Stimulated activated CD8-positive, alpha-beta memory T cell treated with anti-CD3 and anti-CD28 coated beads, Interleukin-7, amount 100 ng/mL, for 48 hours (primary cell): ENCODE data around the gene SH3GL1.

Experiments
- DNase-seq, 2 donors: peaks; one replicate each; pipeline ENCODE4 v3.0.0-alpha.2; 2020; ENCODE audit warnings: low read depth in 1 of 2; ENCODE audit errors: extremely low read depth in 1 of 2

SH3GL1 gene

DNA sequence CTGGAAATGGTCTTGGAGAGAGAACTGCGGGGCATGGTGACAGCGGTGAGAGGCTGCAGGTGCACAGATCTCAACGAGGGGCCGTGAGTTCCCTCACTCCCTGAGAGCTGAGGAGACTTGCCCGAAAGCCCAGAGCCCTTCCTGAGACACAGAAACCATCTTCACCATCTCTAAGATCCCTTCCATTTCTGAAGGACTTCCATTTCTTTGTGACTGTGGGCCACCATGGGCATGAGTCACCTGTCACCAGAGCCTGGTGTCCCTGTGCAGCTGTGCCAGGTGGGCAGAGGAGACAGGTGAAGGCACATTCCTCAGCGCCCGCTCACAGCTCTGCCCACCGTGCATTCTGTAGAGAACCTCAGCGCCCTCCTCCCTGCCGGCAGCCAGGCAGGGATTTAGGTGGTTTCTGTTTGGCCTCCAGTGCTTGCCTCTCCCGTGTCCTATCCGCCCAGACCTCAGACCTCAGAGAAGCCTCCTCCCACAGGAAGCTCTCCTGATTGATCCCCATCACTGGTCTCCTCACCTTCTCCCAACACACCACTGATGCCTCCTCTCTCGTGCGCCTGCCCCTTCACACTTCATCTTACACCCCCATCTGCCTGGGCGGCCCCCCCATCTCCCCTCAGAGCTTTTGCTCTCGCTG, 24.2 kb downstream of the SH3GL1 start:
- DNase-seq = no peak

DNA sequence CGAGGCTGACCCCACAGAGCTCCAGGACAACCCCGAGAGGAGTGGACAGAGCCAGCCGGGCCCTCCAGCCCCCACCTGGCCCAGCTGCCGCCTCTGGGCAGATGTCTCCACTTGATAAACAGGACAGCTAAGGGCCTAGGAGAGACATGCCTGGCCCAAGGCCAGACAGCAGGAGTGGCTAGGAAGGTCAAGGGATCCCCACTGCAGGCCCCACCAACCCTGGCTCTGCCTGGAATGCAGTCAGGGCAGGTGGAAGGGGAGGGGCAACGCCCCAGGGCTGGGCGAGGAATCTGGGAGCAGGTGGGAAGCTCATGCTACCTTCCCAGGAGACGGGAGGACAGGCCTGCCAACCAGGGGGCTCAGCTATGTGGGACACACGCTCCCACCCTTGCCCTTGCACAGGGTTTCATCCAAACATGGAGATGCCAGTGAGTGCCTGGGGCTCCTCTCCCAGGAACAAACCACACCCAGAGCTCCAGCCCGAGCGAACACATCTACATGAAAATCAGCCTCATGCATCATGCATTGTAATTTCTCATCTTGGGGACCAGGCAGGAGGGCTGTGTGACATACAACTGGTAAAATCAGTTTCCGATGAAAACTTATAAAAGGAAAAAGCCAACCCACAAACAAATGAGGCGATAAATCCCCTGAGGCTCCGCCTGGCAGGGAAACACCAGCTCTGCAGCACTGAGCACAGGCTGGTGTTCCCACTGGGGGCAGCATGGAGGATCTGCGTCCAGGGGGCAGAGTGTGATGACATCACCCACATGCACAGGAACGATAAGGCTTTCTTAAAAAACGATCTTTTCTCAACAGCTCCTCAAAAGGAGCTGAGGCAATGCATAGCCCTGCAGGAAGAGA, 25.0 kb downstream of the SH3GL1 start:
- no peak for DNase-seq

DNA sequence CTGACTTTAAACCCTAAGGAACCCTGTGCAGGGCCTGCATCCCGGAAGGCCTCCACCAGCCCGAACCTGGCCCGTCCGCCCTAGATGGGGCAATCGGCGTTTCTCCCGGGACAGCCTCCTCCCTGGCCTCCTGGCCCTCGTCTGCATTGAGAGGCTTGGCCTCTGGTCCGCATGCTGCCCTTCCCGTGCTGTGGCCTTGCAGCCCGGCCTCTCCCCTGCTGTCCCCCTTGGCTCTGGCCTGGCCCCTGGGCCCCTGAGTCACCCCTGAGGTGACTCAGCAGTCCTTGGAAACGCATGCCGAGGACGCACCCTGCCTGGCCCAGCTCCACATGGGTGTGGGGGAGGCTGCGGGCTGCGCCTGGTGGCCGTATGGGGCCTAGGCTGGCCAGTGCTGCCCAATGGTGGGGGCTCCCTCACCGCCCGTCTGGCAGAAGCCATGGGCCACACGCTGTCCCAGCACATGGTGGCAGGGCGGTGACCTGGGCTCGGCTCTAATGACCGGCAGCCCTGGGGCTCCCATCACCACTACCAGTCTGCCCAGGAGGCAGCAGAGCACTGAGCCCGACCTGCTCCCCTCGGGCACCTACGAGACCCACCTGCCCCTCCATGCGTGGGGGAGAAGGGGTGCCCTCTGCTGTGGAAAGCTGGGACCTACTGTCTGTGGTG, 25.7 kb downstream of the SH3GL1 start:
- DNase-seq = no peak

DNA sequence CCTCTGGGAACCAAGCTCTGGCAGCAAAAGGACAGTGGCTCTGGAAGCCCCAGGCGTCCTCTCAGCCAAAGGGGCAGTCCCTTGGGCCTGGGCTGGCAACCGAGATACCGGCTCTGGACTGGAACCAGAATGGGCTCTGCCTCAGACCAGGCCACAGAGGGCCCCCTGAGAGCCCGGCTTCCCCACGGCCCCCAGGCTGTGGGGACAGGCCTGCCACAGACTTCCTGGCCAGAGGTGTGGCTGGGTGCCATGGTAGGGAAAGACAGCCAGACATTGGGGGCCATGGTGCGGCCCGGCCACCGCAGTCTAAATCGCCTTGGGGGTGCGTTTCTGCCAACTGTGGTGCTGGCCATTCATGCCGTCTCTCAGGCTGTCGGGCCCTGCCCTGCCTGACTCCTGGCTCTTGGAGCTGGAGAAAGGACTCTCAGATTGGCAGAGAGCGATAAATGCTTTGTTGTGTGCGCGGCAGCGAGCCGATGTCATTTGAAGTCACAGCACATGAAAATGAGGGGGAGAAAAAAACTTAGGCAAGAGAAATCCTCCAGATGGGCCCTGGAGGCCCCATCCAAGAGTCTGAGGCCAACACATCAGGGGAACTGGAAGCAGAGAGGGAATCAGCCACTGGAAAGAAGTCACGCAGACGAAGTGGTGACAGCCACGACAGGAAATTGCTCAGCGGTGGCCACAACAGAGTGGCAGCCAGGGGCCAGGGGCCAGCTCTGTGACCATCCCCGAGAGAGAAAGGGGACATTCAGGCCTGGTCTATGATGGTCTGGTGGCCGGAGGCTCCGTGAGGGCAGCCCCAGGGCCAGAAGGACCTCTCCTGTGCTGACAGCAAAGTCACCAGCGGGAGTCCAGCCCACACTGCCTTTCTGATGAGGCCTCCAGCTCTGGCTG, 26.5 kb downstream of the SH3GL1 start:
- no peak for DNase-seq

DNA sequence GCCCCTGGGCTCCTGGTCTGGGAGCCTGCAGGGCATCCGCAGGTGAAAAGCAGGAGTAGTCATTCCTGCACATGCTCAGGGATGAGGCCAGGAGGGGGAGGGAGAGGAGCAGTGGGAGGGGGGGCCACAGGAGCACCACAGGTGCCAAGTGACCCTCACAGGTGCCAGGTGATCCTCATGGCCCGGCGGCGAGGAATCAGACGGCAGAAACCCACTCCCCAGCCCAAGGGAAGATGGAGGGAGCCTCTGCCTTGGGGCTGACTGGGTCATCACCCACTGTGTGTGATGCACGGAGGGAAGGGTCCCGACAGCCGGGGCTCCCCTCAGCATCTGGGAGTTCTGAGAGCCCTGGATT, 27.4 kb downstream of the SH3GL1 start:
- DNase-seq = no peak

DNA sequence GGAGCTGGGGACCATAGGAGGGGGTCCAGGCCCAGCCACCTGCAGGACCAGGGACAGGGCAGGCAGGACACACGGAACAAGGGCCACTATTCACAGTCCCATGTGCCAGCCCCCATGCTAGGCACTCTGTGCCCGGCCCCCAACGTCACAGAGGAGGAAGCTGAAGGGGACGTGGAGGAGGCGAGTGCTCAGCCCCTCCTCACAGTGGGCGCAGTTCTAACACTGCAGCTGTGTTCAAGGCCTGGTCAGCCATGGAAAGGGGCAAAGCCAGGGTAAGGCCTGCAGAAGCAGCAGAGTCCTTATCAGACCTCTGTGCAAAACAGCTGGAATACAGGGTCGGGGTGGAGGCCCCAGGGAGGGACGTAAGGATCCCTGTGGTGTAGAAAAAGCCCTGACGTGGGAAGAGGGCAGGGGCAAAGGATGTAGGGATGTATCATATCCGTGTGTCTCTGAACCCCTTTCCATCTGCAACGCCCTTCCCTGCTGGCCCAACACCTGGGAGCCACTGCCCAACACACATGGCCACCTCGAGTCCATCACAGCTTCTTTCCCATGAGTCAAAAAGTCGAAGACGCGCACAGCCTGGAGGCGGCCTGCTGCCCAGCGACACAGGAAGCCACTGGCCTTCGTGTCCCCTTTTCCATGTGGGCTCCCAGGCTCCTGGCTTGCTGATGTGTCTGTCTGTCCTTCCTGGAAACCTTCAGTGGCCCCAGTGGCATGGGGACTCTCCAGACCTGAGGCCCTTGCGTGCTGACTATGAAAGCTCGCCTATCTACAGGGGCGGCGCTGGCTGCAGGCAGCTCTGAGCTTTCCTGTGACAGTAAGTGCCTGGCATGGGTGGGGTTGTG, 28.0 kb downstream of the SH3GL1 start:
- no peak for DNase-seq

DNA sequence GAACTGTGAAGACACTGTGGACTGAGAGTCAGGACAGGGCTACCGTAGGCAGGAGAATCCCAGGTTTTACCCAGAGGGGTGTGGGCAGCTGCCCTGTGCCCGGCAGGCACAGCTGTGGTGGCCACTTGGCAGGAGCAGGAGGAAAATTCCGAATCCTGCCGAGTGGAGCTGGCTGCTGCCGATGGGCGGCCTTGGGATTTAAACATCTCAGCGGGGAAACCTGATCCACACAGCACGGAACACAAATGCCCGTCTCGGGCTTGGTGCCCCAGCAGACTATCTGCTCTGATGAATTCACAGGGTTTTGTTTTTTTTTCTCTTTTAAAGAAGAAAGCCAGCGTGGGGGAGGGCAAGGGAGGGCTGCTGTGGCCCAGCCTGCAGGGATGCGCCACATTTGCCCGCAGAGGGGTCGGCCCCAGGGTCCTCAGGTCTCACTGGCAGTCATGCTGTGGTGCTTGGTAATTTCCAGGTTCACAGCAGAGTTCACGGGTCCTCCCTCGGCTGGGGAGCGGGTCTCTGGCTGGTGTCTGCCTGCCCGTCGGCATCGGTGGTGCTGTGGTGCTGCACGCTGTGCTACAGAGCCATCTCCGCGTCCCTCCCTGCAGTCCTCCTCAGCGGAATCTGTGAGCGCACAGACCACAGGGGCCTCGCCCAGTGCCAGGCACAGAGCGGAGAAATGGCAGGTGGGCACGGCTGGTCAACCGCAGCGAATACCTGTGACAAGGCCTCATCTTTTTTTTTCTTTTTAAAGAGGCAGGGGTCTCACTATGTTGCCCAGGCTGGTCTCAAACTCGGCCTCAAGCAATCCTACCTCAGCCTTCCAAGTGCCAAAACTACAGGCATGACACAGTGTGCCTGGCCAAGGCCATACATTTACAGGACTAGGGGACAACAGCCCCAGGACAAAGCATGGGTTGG, 28.8 kb downstream of the SH3GL1 start:
- no peak for DNase-seq

DNA sequence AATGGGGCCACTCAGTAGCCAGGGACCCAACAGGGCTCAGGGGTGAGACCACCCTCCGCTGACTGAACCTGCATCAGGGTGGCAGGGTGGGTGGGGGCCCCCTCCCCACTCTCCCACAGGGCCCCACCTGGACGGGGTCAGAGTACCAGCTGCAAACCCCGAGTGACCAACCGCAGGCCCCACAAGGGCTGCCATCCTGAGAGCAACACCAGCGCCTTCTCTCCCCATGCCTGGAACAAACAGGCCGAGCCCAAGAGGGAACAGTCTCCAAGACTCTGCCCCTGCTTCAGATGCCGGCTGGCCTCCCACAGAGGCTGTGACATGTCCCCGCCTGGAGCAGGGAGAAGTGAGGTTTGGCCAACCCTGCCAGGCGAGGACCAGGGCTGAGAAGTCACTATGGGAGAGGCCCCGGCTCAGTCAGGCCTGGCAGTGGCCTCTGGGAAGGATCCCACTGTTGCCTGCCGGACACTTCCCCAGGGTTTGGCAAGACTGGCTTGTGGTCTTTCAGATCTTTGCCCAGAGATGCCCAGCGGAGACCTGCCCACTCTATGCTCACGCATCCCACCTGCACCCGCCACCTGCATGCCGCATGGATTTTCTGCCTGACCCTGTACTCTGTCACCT, 29.8 kb downstream of the SH3GL1 start:
- no peak for DNase-seq

DNA sequence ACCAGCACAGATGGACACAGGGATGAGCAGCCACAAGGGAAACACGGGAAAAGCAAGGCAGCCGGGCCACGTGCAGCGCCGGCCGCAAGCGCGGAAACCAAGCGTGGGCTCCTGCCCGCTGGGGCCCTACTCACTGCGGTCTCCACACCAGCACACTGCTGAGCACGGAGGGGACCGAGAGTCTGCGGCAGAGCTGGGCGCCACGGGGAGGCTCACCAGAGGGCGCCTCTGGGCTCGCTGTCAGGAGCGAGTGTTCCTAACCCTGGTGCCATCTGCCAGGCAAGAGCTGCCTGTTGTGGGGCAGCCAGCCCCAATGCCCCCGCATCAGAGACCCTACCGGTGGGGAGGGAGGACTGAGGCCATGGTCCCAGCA, 30.5 kb downstream of the SH3GL1 start:
- DNase-seq = peak; percentile 60 to 72

DNA sequence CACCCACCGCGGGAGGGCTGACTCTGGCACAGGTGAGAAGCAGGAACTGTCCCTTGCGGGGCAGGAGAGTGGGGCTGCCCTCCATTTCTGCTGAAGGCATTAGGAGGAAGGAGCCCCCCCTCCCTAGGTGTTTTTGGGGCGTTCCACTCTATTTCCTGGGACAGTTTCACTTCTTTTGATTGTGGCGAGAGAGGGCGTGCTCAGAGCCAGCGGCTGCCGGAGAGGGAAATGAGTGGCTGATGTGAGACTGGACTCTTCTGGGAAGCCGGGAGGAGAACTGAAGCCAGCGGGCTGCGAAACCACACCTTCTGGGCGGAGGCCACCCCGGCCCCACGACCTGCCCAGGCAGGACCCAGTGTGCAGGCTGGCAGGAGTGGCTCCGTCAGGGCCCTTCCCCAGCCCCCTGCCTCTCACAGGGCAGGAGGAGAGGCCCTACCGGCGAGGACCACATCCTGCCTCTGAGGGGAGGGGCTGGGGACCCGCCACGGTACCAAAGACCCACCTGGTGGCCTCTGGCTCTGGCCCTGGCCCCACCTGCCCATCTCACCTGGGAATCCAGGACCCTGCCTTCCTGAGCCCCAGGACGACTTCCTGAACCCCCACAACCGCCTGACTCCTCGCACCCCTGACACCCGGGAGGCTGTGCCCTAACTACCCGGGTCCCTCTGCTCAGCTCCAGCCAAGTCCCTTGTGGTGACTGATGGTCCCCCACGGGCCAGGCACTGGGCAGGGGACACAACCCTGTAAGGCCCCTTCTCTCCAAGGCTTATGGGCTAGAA, 31.0 kb downstream of the SH3GL1 start:
- peak; percentile 62 to 77 for DNase-seq

DNA sequence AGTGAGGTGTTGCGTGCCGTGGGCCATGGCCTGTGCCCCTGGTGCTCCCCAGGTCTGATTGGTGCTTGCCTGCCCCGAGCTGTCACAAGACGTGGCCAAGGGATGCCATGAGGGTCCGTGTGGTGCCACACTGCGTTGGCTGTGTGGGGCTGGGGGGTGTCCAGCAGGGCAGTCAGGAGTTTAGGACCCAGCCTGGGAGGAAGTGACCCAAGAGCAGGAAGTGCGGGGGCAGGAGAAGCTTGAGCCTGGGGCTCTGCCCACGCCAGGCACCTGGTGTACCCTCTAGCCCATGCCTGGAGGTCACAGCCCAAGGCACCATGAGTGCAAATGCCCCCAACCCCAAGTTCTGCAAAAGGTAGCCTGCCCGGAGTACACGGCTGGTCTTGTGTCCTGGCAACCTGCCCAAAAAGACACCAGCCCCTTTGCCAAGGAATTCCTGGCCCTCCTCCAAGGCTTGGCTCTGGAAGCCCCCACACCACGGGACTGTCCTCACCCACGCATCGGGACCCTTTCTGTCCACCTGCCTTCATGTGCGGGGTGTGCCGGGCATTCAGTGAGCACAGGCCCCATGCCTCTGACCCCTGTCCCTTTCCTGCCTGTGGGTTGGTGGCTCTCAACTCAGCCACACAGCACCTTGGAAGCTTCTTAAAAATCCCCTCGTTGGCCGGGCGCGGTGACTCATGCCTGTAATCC, 32.1 kb downstream of the SH3GL1 start:
- no peak for DNase-seq

DNA sequence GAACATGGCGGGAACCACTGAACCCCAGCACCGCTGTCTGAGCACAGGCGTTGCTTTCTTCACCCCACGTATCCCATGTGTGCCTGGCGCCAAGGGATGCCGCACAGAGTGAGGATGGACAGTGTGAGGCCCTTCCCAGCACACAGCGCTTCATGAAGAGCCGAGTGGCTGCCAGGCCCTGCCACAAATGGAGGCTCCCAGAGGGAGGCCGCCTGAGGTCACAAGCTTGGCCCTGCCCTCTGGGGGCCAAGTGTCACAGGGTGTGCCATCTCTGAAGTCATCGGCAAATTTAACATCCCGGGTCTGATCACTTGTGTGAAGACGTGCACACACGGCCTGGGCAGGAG, 32.6 kb downstream of the SH3GL1 start:
- no peak for DNase-seq

DNA sequence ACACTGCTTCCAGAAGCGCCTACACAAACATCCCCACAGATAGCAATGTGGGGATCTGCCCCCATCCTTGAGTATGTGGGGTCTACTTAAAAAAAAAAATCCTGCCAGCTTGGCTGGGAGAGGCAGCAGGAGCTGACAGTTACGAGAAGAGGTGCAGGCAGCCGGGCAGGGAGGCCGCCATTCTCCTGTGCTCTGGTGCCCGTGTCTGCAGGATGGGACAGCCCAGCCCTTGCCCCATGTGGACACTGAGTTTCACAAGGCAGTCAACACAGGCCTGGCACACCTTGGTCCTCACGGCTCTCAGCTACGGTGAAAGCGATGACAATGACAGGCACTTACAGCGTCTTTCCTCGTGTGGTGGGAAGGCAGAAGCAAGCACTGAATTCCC, 33.0 kb downstream of the SH3GL1 start:
- no peak for DNase-seq

DNA sequence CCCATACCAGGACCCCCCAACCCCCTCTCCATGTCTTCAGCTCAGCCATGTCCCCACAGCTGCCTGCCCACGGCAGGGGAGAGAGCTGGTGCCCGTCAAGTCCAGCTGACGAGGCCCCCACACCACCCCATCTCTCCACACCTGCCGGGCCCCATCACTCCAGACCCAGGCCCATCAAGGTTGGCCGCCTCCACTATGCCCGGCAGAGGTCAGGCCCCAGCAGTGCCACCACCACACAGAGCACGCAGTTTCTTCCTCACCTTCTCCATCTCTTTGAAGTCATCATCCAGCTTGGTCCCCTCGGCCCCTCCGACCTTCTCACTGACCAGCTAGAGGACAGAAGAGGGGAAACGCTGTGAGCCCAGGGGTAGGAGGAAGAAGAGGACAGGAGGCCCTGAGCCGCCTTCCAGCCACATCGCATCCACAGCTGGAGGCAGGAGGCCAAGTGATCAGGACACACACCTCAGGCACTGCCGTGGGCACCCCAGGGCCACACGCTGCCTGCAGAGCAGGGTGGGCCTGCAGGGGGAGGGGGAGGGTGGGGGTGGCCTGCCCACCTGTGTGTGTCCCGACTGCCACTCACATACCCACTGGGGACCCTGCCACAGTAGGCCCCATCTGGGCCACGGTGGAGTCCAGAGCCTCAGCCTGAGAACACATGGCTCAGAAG, 33.5 kb downstream of the SH3GL1 start:
- DNase-seq = no peak

DNA sequence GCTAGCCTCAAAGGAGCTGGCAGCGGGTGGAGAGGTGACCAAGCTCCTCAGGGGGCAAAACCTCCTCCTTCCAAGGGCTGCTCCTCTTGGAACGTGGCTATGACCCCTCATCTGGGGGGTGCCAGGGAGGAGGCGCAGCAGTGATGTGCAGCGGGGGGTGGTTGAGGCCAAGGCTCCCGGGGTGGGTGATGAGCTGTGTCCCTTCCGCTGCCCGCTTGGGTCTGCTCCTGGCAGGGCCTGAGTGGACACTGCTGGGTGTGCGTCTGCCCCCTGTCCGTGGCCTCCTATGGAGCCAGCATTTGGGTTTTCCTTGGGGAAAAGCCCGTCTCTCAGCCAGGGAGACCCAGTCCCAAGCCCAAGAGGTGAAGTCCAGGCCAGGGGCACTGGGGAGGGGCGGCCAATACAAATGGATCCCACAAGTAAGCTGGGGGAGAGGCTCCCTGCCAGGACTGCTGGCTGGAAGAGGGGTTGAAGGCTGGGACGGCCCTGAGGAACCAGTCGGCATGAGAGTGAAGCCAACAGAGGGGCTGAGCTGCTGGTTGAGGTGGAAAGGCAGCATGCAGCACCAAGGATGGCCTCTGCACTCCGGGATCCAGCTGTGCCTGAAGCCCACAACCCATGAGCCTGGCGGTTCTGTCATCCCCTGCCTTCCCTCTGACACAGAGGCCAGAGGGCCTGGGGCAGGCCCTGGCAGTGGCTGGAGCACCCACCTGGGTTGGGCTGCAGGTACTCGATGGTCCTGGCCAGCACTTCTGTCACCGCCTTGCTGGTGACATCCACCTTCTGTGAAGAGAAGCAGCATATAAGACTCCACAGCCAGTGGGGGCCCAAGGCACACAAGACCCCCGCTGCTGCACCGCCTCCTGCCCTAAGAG, 34.3 kb downstream of the SH3GL1 start:
- DNase-seq = no peak

DNA sequence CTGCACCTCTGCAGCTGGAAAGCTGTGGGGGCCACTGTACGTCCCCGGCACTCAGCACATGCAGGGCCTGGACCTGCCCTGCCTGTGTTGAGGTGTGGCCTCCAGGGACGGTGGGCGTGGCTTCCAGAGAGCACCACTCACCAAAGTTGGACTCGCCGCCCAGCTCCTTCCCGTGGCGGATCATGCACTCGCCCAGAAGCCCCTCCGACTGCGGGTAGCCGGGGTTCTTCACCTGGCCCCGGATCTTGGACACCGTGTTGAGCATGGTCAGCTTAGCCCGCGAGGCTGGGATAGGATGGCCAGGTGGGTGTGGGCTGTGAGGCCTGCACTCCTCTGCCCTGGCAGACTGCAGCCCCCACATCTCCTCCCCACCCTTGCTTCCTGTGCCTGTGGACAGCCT, 35.0 kb downstream of the SH3GL1 start:
- DNase-seq = no peak
